HPDE6-E6E7 (cell line): ENCODE measurements around the gene DPEP2NB.
"Not testable (repeated sequence)": the region's sequence is repeated elsewhere in the genome, so short reads cannot be mapped to it uniquely, and the experiment has no call there.

Experiments used
- DNase-seq: peaks from one replicate; pipeline ENCODE4 v3.0.0; 2011; ENCODE audit warnings: missing footprints; ENCODE audit errors: extremely low spot score

Gene DPEP2NB

DNA sequence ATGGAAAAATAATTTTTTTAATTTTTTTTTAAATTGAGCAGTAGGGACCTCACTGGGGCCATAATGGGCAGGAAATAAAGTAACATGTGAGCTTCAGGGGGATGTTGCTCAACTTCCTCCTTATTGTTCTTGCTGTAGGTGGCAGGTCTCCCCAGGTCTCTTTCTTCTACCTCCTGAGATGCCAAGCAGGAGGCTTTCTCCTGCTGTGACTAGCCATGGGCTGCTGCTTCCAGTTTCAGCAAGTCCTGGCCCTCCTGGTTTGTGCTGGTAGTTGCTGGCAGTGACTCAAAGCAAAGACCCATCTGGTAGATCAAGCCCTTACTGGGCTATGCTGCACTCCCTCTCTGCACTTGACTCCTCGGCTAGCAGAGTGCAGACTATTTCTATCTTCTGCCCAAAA, 2.3 kb downstream of the DPEP2NB start:
- peak; percentile 48 for DNase-seq

DNA sequence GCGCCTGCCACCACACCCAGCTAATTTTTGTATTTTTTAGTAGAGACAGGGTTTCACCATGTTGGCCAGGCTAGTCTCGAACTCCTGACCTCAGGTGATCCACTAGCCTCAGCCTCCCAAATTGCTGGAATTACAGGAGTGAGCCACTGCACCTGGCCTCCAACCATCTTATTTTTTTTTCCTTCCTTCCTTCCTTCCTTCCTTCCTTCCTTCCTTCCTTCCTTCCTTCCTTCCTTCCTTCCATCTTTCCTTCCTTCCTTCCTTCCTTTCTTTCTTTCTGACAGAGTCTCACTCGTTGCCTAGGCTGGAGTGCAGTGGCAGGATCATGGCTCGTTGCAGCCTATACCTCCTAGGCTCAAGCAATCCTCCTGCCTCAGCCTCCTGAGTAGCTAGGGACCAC, 5.8 kb downstream of the DPEP2NB start:
- not testable (repeated sequence) for DNase-seq

DNA sequence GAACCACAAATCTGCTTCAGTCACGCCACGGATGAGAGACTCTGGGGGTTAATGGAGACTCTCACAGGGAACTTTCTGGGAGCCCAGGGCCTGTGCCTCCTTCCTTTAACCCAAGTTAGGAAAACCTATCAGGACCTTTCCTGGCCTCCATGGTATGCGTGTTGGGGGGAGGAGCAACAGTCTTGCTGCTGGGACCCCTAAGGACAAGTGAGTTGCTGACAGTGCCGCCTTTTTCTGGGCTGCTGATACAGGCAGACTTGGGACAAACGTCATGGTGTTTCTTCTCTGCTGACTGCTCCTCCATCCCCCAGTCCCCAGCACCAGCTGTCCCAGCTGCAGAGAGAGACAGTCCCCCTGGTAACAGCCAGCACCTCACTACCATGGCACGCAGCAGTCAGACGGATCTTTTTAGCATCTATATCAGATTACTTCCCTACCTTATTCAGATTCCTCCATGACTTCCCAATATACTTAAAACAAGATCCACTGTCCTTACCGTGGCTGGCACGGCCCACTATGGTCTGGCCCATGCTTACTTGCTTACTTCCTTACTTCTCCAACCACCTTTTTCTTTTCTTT, 6.5 kb downstream of the DPEP2NB start:
- no peak for DNase-seq

DNA sequence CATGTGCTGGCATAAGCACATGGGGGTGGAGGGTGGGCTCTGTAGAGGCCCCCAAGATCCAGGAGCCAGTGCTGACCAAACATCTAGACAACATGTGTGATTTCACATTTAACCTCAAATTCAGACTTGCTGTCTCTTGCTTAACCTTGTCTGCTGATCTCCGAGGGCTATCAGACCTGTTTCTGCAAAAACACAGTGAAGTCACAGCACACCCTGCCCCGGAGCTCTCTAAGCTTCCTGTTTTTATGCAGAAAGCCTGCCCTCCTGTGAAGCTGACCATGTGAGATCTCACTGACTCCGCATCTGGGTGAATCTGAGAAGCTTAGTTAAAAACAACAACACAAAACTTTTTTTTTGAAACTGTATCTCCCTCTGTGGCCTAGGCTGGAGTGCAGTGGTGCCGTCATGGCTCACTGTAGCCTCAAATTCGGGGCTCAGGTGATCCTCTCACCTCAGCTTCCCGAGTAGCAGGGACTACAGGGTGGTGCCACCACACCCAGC, 9.9 kb downstream of the DPEP2NB start:
- peak; percentile 90 for DNase-seq

DNA sequence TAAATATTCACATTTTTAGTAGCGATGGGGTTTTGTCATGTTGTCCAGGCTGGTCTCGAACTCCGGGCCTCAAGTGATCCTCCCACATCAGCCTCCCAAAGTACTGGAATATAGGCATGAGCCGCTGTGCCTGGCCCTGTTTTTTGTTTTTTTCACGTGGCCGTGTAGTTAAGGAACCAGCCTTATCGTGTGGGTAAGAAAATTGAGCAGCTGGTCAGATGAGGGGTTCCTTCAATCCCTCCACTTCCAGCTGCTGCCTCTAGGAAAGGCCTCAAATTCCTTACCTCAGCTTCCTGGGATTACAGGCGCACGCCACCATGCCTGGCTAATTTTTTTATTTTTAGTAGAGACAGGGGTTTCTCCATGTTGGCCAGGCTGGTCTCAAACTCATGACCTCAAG, 10.5 kb downstream of the DPEP2NB start:
- DNase-seq = no peak

DNA sequence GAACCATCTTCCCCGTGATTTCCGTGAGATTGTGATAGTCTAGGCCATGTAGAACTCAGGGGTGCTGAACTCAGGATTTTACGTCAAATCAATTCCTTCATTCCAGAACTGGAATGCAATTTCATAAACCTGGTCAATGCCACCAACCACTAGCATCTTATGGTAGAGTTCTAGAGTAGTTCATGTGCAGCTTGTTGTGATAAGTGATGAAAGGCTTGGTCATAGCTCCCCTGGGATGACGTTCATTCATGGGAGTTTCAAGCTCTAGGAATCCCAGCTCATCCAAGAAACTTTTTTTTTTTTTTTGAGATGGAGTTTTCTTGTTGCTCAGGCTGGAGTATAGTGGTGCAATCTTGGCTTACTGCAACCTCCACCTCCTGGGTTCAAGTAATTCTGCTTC, 12.7 kb downstream of the DPEP2NB start:
- DNase-seq = no peak

DNA sequence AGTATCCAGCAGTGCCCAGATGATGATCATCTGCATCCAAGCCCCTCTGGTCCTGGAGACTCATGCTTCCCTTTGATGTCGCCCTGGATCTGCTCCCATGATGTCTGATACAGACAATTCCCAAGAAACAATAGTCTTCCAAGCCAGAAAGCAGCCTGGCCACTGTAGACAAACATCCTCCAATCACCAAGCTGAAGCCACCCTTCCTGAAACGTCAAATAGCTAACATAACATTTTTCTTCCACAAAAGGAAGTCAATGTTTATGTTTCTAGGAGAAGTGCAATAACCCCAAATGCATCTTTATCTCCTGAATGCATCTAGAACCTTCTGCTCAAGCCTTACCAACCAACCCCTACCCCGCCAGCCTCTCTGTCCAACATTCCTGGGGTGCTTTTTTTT, 15.3 kb downstream of the DPEP2NB start:
- no peak for DNase-seq

DNA sequence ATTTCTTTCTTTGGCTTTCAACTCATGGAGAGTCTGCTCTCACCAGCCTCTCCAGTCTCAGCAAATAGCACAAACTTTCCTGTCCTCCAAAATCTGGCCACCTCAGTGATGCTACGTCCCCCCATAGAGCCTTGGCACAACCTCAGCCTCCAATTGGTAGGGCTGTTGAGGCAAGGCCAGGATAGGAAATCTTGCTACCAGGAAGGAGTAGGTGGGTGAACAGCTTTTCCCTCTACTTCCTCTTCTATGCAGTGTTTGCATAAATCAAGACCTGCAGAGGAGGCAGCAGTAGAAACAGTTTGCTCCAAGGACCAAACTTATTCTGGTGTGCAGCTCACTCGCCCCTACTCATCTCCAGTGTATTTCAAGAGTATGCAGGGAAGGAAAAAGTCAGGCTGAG, 15.7 kb downstream of the DPEP2NB start:
- no peak for DNase-seq

DNA sequence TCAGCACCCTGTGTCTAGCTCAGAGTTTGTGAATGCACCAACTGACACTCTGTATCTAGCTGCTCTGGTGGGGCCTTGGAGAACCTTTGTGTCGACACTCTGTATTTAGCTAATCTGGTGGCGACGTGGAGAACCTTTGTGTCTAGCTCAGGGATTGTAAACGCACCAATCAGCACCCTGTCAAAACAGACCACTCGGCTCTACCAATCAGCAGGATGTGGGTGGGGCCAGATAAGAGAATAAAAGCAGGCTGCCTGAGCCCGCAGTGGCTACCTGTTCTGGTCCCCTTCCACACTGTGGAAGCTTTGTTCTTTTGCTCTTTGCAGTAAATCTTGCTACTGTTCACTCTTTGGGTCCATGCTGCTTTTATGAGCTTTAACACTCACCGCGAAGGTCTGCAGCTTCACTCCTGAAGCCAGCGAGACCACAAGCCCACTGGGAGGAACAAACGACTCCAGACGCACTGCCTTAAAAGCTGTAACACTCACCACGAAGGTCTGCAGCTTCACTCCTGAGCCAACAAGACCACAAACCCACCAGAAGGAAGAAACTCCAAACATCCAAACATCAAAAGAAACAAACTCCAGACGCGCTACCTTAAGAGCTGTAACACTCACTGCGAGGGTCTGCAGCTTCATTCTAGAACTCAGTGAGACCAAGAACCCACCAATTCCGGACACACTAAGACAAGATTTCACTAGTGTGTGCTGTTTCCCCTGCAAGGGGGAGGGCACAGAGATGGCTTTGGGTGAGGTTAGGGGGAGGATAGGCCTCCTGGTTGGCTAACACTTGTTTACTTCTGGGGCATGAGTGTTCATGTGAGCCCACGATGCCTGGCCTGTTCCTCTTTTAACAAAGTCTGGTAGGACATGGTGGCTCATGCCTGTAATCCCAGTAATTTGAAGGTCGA, 16.7 kb downstream of the DPEP2NB start, which contains the start of gene DPEP2:
Gene DPEP2 (minus strand): TSS at position 706 of the 910 bp plus-strand sequence. CDS start 6,272 bp downstream, outside the sequence.
- DNase-seq = not testable (repeated sequence)

DNA sequence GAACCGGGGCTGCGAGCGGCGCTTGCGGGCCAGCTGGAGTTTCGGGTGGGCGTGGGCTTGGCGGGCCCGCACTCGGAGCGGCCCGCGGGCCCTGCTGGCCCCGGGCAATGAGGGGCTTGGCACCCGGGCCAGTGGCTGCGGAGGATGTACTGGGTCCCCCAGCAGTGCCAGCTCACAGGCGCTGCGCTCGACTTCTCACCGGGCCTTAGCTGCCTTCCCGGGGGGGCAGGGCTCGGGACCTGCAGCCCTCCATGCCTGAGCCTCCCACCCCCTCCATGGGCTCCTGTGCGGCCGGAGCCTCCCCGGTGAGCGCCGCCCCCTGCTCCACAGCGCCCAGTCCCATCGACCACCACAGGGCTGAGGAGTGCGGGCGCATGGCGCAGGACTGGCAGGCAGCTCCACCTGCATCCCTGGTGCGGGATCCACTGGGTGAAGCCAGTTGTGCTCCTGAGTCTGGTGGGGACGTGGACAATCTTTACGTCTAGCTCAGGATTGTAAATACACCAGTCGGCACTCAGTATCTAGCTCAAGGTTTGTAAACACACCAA, 17.4 kb downstream of the DPEP2NB start:
- DNase-seq = not testable (repeated sequence)

DNA sequence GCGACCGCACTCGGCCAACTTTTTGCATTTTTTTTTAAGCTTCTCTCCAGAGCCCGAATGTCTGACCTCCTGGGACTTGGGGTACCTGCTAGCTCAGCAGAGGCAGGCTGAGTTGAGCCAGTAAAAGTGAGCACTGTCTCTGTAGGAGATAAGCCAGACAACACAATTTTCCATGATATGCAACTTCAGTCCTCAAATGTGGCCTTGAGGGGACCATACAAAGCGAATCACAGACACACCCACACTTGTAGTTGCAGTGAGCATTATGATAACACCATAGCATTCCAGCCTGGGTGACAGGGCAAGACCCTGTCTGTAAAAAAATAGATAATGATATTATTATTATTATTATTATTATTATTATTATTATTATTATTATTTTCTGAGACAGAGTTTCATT, 19.0 kb downstream of the DPEP2NB start:
- DNase-seq = no peak

DNA sequence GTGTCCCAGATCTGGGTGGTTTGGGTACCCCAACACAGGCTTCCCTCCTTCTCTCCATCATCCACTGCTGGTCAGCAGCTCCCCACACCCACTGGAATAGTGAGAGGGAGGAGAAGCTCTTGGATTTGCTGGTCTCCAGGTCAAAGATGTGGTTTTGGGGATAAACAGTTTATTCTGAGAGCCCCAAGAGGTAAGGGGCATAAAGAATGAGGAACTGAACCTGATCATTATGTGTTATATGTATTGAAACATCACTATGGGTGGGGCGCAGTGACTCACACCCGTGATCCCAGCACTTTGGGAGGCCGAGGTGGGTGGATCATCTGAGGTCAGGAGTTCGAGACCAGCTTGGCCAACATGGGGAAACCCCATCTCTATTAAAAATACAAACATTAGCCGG, 20.3 kb downstream of the DPEP2NB start:
- DNase-seq = no peak

DNA sequence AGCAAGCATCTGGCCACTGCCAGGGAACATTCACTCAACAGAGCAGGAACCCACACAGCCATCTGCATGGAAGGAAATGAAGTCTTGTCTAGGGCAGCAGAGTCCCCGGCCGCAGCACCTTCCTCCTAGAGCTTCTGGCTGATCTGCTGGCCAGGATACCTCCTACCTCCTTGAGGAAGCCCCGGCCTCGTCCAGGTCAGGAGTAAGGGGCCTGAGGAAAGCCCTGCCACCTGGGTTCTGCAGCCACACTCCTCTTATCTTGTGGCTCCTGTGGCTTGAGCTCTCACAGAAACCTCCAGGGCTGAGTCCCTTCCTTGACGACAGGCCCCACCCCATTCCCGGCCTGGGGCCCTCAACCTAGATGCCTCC, 21.7 kb downstream of the DPEP2NB start:
- not testable (repeated sequence) for DNase-seq

DNA sequence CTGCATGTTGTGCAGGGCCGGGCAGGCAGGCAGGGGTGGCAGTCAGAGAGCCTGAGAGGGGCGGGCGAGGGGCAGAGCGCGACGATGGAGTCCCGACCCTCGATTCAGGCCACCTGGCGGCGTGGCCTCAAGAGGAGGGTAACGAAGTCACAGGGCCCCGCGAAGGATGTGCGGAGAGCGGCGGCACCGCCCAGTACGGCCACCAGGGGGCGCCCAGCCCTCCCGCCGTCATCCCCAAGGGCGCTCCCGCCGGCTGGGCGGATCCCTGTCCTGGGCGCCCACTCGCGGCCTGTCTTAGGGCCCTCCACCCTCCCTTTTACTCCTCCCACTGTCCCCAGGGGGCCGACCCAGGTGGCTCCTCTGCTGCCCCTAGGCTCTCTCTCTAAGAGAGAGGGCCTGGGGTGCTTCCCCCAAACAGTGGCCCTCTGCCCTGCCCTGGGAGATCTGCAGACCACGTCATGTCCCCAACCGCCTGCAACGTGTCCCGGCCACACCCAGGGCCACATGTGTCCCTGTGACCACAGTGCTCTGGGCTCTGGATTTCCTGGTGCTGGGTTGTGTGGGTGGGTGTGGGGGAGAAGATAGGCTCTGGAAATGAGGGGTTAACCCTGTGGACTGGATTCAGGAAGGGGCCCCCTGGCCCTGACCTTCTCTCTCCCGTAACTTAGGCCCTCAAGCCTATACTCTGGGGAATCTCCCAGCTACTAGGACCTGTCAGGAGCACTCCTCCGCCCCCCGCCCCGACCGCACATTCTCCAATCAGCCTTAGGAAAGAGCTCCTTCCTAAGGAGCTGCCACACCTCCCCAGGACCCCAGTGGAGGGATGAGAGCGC, 22.3 kb downstream of the DPEP2NB start:
- DNase-seq = peak; percentile 80

DNA sequence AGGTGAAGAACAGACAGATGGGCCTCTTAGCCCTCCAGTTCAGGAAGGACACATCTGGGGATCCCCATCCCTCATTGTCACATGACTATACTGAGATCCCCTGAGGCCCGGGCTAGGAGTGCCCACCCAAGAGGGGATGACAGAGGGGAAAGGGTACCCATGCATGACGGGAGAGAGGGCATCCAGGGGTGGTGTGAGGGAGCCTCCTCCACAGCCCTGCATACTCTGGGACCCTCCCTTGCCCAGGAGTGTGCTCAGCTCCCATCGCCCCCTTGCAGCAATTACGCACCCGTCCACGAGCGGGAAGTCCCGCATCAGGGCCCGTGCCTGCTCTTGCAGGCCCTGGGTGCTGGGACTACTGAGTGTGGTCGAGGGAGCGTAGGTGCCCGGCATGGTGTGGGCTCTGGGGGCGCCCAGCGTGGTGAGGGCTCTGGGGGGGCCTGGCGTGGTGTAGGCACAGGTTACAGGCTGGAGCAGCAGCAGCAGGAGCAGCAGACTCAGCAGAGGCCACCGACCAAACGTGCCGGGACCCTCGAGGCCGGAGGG, 23.0 kb downstream of the DPEP2NB start:
- no peak for DNase-seq

DNA sequence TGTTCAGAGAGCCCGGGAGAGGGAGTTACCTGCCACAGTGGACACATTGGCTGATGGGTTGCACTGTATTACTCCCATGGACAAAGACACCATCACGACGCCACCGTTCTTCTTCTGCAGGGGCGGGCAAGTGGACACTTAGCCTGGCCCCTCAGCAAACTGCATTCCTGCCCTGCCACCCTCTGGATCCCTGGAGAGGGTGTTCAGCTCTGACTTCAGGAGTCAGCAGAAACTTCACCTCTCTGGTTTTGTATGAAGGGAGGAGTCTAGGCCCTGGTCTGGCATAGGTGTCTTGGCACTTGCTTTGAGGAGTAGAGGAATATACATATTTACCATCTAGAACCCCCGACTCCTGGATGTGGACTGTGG, 25.7 kb downstream of the DPEP2NB start:
- no peak for DNase-seq

DNA sequence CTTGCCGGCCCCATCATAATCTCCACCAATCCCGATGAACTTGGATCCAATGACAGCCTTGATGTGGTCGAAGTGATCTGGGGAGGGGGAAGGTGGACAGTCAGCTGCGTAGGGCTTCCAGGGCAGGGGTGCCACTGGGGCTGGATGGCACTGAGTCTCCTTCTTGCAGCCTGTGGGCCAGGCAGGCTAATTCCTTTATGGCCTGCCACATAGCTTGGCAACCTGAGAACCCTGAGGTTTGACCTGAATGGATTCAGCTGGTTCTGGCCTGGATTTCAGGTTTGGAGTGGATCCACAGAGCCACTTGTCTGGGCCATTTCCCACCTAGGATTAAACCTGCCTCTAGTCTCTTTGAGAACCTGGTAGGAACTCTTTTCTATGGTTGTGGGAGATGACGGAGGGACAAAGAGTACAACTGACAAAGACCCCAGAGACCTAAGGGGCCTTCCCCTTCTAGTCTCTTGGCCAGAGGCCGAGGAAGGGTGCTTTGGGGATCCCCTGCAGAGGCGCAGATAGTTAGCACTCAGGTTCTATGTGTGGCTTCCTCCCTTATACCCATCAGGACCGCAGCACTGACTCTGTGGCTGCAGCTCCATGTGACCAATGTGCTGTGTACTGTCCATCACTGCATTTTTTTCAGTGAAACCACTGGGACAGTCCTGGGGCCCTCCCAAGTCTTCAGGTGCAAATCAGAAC, 26.2 kb downstream of the DPEP2NB start:
- no peak for DNase-seq

DNA sequence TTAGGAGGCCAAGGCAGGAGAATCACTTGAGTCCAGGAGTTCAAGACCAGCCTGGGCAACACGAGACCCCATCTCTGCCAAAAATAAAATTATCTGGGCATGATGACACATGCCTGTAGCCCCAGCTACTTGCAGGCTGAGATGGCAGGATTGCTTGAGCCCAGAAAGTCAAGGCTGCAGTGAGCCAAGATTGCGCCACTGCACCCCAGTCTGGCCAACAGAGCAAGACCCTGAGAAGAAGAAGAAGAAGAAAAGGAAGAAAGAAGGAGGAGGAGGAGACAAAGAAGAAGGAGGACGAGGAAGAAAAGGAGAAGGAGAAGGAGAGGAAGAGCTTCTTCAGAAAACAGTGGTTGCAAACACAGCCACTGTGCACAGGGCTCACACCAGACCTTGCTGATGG, 27.0 kb downstream of the DPEP2NB start:
- DNase-seq = no peak

DNA sequence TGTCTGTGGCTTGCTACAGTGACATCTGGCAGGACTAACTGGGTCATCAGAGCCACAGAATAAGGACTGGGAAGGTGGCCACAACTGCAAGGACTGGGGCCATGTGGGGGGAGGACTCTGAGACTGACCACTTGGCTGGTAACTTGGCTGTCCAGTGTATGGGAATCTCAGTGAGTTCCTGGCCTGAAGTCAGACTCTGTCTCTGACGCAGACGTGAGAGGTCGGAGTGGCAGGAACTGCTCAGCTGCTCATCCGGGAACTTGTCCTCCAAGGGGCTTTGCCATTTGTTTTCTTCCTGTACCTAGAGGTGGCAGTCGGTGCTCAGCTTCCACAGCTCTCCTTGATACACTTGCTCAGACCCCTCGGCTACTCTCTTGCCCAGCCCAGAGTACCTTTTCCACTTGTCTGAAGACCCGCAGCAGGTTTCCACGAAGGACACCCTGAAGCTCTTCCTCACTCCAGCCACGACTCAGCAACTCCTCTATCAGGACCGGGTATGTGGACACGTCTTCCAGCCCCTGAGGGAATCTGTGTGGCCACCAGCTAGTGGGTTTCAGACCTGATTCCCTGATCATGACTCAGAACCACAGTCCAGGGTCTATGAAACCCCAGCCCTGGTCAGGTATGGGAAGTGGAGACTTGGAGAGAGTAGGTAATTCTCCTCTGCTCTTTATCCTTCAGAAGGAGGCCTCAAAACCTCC, 28.1 kb downstream of the DPEP2NB start:
- DNase-seq = no peak

DNA sequence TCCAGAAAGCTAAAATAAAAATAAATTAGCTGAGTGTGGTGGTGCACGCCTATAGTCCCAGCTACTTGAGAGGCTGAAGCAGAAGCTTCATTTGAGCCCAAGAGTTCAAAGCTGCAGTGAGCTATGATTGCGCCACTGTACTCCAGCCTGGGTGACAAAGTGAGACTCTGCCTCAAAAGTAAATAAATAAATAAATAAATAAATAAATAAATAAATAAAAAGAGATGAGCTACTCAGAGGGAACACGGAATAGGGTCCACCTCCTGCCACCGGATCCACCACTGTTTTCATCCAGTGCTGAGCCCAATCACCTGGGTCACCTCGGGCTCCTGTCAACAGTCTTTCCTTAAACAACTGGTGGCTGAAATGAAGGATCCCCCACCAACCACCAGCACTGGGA, 28.8 kb downstream of the DPEP2NB start:
- no peak for DNase-seq
